CD4-positive, CD25-positive, alpha-beta regulatory T cell (primary cell): ENCODE measurements around the gene KATNAL2. TPM values are rescaled to one million over a fixed set of nuclear protein-coding genes. Genes with fewer than 3 reads are reported as not detected.

ENCODE experiments used
- ATAC-seq, 2 donors: fragments of 150-1000 bp; cut with Tn5 transposase; one replicate each; pipeline ENCODE4 v1.10.0; 2021; ENCODE audit warnings: low read depth in 2 of 2, moderate number of reproducible peaks in 2 of 2, moderate library complexity in 1 of 2
- DNase-seq, 3 donors: peaks; one replicate each; pipeline versions ENCODE4 v3.0.0 to v3.0.0-alpha.2; 2012 to 2022; ENCODE audit warnings: mixed read lengths in 1 of 3
- H3K27ac ChIP-seq: one replicate; pipeline ENCODE4 v1.7.0; 2013; ENCODE audit warnings: mild to moderate bottlenecking, low read length; ENCODE audit not compliant: insufficient read depth, poor library complexity, severe bottlenecking
- H3K27me3 ChIP-seq: one replicate; pipeline ENCODE4 v1.7.0; 2013; ENCODE audit warnings: low read length; ENCODE audit not compliant: control insufficient read depth, insufficient read depth
- H3K36me3 ChIP-seq: one replicate; pipeline ENCODE4 v1.7.0; 2013; ENCODE audit warnings: mild to moderate bottlenecking, low read length, moderate library complexity; ENCODE audit not compliant: control insufficient read depth, insufficient read depth
- H3K4me1 ChIP-seq: 2 replicates; pipeline ENCODE4 v1.7.0; 2013; ENCODE audit warnings: mild to moderate bottlenecking, low read length; ENCODE audit not compliant: insufficient read depth, control insufficient read depth, poor library complexity, severe bottlenecking
- H3K4me3 ChIP-seq: one replicate; pipeline ENCODE4 v1.7.0; 2013; ENCODE audit warnings: low read depth, mild to moderate bottlenecking, low read length, moderate library complexity
- H3K9me3 ChIP-seq, 2 experiments: 1 replicate in 1 of 2; 2 replicates in 1 of 2; pipeline ENCODE4 v1.7.0; 2013; ENCODE audit warnings: low read length in 2 of 2, mild to moderate bottlenecking in 1 of 2, moderate library complexity in 1 of 2; ENCODE audit not compliant: control insufficient read depth in 2 of 2
- H3K27ac Mint-ChIP-seq, 3 donors: one replicate each; pipeline ENCODE4 v1.8.0; 2020 to 2022; ENCODE audit warnings: mild to moderate bottlenecking in 3 of 3, mixed read lengths in 3 of 3, moderate library complexity in 2 of 3
- H3K27me3 Mint-ChIP-seq: one replicate; pipeline ENCODE4 v1.8.0; 2022; ENCODE audit warnings: mild to moderate bottlenecking, mixed read lengths
- H3K36me3 Mint-ChIP-seq: one replicate; pipeline ENCODE4 v1.8.0; 2020; ENCODE audit warnings: mixed read lengths
- H3K4me1 Mint-ChIP-seq, 4 donors: one replicate each; pipeline ENCODE4 v1.8.0; 2020 to 2022; ENCODE audit warnings: mixed read lengths in 4 of 4, mild to moderate bottlenecking in 1 of 4
- H3K4me3 Mint-ChIP-seq, 4 donors: one replicate each; pipeline ENCODE4 v1.8.0; 2020 to 2022; ENCODE audit warnings: mild to moderate bottlenecking in 4 of 4, mixed read lengths in 4 of 4, moderate library complexity in 3 of 4
- H3K9me3 Mint-ChIP-seq, 7 donors: one replicate each; pipeline ENCODE4 v1.8.0; 2020 to 2022; ENCODE audit warnings: mixed read lengths in 7 of 7, mild to moderate bottlenecking in 3 of 7, moderate library complexity in 2 of 7
- polyA plus RNA-seq, 4 donors: library from polyadenylated mRNA; unstranded; fragments of 300-500 nt; fragmentation: Illumina TruSeq; gene quantifications; one replicate each; pipeline ENCODE4 v1.2.3, GENCODE V29; 2021
- total RNA-seq: library from RNA; stranded (reverse); gene quantifications from one replicate; pipeline ENCODE4 v1.2.3, GENCODE V29; 2022

KATNAL2 gene
- total and polyA plus RNA-seq, 5 donors from 2014 or later, result 0.51 TPM; not detected in 4

- H3K9me3 ChIP-seq, result no peaks in the 10 kb centered on the region
- DNase-seq (no peak), ATAC-seq (no peak)
- no peaks in the 10 kb centered on the region for H3K27me3 ChIP-seq
- no peaks in the 10 kb centered on the region for H3K36me3 ChIP-seq
- Mint-ChIP-seq H3K9me3 (peaks cover 0 to 2% (median 0%) of the 10 kb centered on the region in 7 donors), H3K36me3 (no peaks in the 10 kb centered on the region), H3K4me3 (peak overlapping the region; percentile 93 to 98 (median 96)), H3K27ac (peak overlapping the region; percentile 91 to 92 (median 92)), H3K4me1 (peaks cover 8 to 49% (median 38%) of the 10 kb centered on the region in 4 donors), H3K27me3 (no peaks in the 10 kb centered on the region)
- H3K27ac ChIP-seq, result no peak overlapping the region
- H3K4me1 ChIP-seq, result peaks cover 17% of the 10 kb centered on the region
- H3K4me3 ChIP-seq, result peak overlapping the region; percentile 97
Observed at GRCh38 chr18:46915800-46916550, 1.4 kb upstream of the KATNAL2 start.

DNA sequence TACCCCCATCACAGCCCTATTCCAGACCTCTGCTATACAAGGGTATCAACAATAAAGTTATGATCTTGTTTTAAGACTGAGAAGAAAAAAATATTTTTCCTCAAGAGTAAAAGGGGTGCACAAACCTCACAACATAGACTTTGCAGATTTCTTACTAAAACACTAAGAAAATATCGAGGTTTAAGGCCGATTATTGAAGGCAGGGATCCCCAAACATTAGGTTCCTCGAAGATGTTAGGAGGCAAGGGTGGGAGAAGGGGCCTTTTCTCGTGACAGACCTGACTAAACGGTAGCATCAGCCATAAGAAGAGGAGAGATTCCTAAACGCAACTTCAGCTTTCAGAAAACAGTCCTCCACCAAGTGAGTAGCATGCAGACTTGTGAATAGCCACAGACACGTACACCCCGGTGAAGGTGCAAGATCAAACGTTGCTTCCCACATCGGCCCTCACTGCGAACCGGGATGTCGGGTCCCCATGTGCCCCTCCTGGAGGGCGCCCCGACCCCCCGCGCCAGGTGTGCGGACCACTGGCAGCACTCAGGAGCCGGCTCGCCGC, 773 bp upstream of the KATNAL2 start:
- Mint-ChIP-seq H3K4me1 (peaks cover 8 to 49% (median 38%) of the 10 kb centered on the region in 4 donors), H3K4me3 (peak overlapping the region; percentile 93 to 98 (median 96)), H3K9me3 (peaks cover 0 to 2% (median 0%) of the 10 kb centered on the region in 7 donors), H3K36me3 (no peaks in the 10 kb centered on the region), H3K27me3 (no peaks in the 10 kb centered on the region), H3K27ac (peak overlapping the region; percentile 91 to 92 (median 92))
- DNase-seq (peak in 2 of 3 donors; percentile 40 to 60), ATAC-seq (peak; percentile 24 to 25)
- no peak overlapping the region for H3K27ac ChIP-seq
- no peaks in the 10 kb centered on the region for H3K36me3 ChIP-seq
- H3K4me1 ChIP-seq, result peaks cover 17% of the 10 kb centered on the region
- H3K4me3 ChIP-seq, result peak overlapping the region; percentile 97
- no peaks in the 10 kb centered on the region for H3K27me3 ChIP-seq
- H3K9me3 ChIP-seq, result no peaks in the 10 kb centered on the region

GRCh38 chr18:46917803-46918600, 600 bp downstream of the KATNAL2 start:
- peak overlapping the region; percentile 27 to 88 (median 80) for H3K27ac Mint-ChIP-seq
- no peaks in the 10 kb centered on the region for H3K9me3 ChIP-seq
- H3K27ac ChIP-seq, result peak overlapping the region; percentile 51
- peak overlapping the region; percentile 86 to 98 (median 88) for H3K4me3 Mint-ChIP-seq
- no peaks in the 10 kb centered on the region for H3K36me3 Mint-ChIP-seq
- ATAC-seq, result peak in 1 of 2 donors; percentile 3
- DNase-seq, result peak in 1 of 3 donors; percentile 42
- peaks cover 0 to 2% (median 0%) of the 10 kb centered on the region in 7 donors for H3K9me3 Mint-ChIP-seq
- no peaks in the 10 kb centered on the region for H3K36me3 ChIP-seq
- no peaks in the 10 kb centered on the region for H3K27me3 Mint-ChIP-seq
- H3K4me3 ChIP-seq, result peak overlapping the region; percentile 78
- H3K27me3 ChIP-seq, result no peaks in the 10 kb centered on the region
- H3K4me1 ChIP-seq, result peaks cover 17% of the 10 kb centered on the region
- H3K4me1 Mint-ChIP-seq, result peaks cover 8 to 48% (median 38%) of the 10 kb centered on the region in 4 donors

- no peak overlapping the region for H3K27ac ChIP-seq
- no peak overlapping the region for H3K4me3 ChIP-seq
- Mint-ChIP-seq H3K4me3 (peak overlapping the region in 1 of 4 donors; percentile 55), H3K36me3 (no peaks in the 10 kb centered on the region), H3K27ac (no peak overlapping the region), H3K4me1 (peaks cover 8 to 30% (median 23%) of the 10 kb centered on the region in 4 donors), H3K9me3 (peaks cover 0 to 4% (median 0%) of the 10 kb centered on the region in 7 donors), H3K27me3 (no peaks in the 10 kb centered on the region)
- no peaks in the 10 kb centered on the region for H3K36me3 ChIP-seq
- no peak for ATAC-seq
- H3K9me3 ChIP-seq, result no peaks in the 10 kb centered on the region
- DNase-seq, result no peak
- no peaks in the 10 kb centered on the region for H3K27me3 ChIP-seq
- peaks cover 17% of the 10 kb centered on the region for H3K4me1 ChIP-seq
Observed at GRCh38 chr18:46920067-46920466, 2.7 kb downstream of the KATNAL2 start.

GRCh38 chr18:46920653-46921052, 3.3 kb downstream of the KATNAL2 start:
- Mint-ChIP-seq H3K4me1 (peaks cover 8 to 24% (median 18%) of the 10 kb centered on the region in 4 donors), H3K9me3 (peaks cover 0 to 2% (median 0%) of the 10 kb centered on the region in 7 donors), H3K36me3 (no peaks in the 10 kb centered on the region), H3K27me3 (no peaks in the 10 kb centered on the region), H3K27ac (no peak overlapping the region), H3K4me3 (peak overlapping the region in 1 of 4 donors; percentile 55)
- H3K9me3 ChIP-seq, result no peaks in the 10 kb centered on the region
- peaks cover 16% of the 10 kb centered on the region for H3K4me1 ChIP-seq
- no peaks in the 10 kb centered on the region for H3K27me3 ChIP-seq
- ATAC-seq (no peak), DNase-seq (no peak)
- H3K27ac ChIP-seq, result no peak overlapping the region
- no peaks in the 10 kb centered on the region for H3K36me3 ChIP-seq
- H3K4me3 ChIP-seq, result no peak overlapping the region

GRCh38 chr18:46939337-46939963, 22.0 kb downstream of the KATNAL2 start:
- DNase-seq (no peak), ATAC-seq (no peak)
- peaks cover 2% of the 10 kb centered on the region for H3K27me3 ChIP-seq
- no peaks in the 10 kb centered on the region for H3K9me3 ChIP-seq
- H3K36me3 ChIP-seq, result no peaks in the 10 kb centered on the region
- no peak overlapping the region for H3K4me3 ChIP-seq
- H3K27ac ChIP-seq, result no peak overlapping the region
- H3K4me3 Mint-ChIP-seq, result no peak overlapping the region
- no peak overlapping the region for H3K27ac Mint-ChIP-seq
- no peaks in the 10 kb centered on the region for H3K36me3 Mint-ChIP-seq
- no peaks in the 10 kb centered on the region for H3K4me1 ChIP-seq
- H3K9me3 Mint-ChIP-seq, result peaks cover 0 to 3% (median 0%) of the 10 kb centered on the region in 7 donors
- H3K27me3 Mint-ChIP-seq, result peaks cover 18% of the 10 kb centered on the region
- H3K4me1 Mint-ChIP-seq, result no peaks in the 10 kb centered on the region

GRCh38 chr18:46939998-46940571, 22.7 kb downstream of the KATNAL2 start:
- H3K36me3 ChIP-seq, result no peaks in the 10 kb centered on the region
- DNase-seq, result no peak
- Mint-ChIP-seq H3K4me3 (no peak overlapping the region), H3K9me3 (peaks cover 0 to 3% (median 0%) of the 10 kb centered on the region in 7 donors), H3K27ac (no peak overlapping the region), H3K27me3 (peaks cover 18% of the 10 kb centered on the region), H3K4me1 (no peaks in the 10 kb centered on the region), H3K36me3 (no peaks in the 10 kb centered on the region)
- H3K27ac ChIP-seq, result no peak overlapping the region
- H3K4me3 ChIP-seq, result no peak overlapping the region
- H3K27me3 ChIP-seq, result peaks cover 2% of the 10 kb centered on the region
- no peak for ATAC-seq
- H3K4me1 ChIP-seq, result no peaks in the 10 kb centered on the region
- H3K9me3 ChIP-seq, result no peaks in the 10 kb centered on the region
